HG03045 (cell line): Measurements from ENCODE around the gene NTPCR.
A peak's percentile ranks its signal among the peaks of the same experiment; 100 is the strongest.
"Not testable (repeated sequence)": the region's sequence is repeated elsewhere in the genome, so short reads cannot be mapped to it uniquely, and the experiment has no call there.

Experiments used
- ATAC-seq: cut with Tn5 transposase; IDR thresholded peaks from one replicate; pipeline ENCODE4 v1.9.1; 2021; ENCODE audit warnings: mild to moderate bottlenecking, moderate library complexity; ENCODE audit not compliant: unreplicated experiment

NTPCR gene

GRCh38 chr1:232925421-232926220 lies 24.8 kb upstream of the NTPCR start:
- ATAC-seq, result no peak

GRCh38 chr1:232927166-232927565 lies 23.2 kb upstream of the NTPCR start:
- ATAC-seq, result not testable (repeated sequence)

GRCh38 chr1:232927830-232928505 lies 22.4 kb upstream of the NTPCR start:
- no peak for ATAC-seq

- ATAC-seq, result no peak
Measured at GRCh38 chr1:232932486-232933425, 17.7 kb upstream of the NTPCR start.

GRCh38 chr1:232936941-232937340 lies 13.5 kb upstream of the NTPCR start:
- no peak for ATAC-seq

- no peak for ATAC-seq
Measured at GRCh38 chr1:232937741-232938375, 12.6 kb upstream of the NTPCR start.

GRCh38 chr1:232938926-232939325 lies 11.5 kb upstream of the NTPCR start:
- ATAC-seq, result no peak

- no peak for ATAC-seq
Measured at GRCh38 chr1:232939748-232940147, 10.7 kb upstream of the NTPCR start.

- ATAC-seq, result no peak
Measured at GRCh38 chr1:232940262-232940661, 10.1 kb upstream of the NTPCR start.

GRCh38 chr1:232942413-232943294 lies 7.8 kb upstream of the NTPCR start:
- no peak for ATAC-seq

- ATAC-seq, result no peak
Measured at GRCh38 chr1:232943679-232944252, 6.6 kb upstream of the NTPCR start.

GRCh38 chr1:232944347-232944746 lies 6.1 kb upstream of the NTPCR start:
- ATAC-seq, result no peak

GRCh38 chr1:232949636-232950196 lies 695 bp upstream of the NTPCR start:
- no peak for ATAC-seq

GRCh38 chr1:232951180-232951579 lies 769 bp downstream of the NTPCR start:
- no peak for ATAC-seq

- no peak for ATAC-seq
Measured at GRCh38 chr1:232951605-232952004, 1.2 kb downstream of the NTPCR start.

GRCh38 chr1:232952514-232953499 lies 2.4 kb downstream of the NTPCR start:
- ATAC-seq, result peak; percentile 45

- ATAC-seq, result no peak
Measured at GRCh38 chr1:232954594-232955365, 4.4 kb downstream of the NTPCR start.
